ENCODE measurements around the gene DCAF6.

- no peak for TF ChIP-seq GATA3 (IDR thresholded peaks at IDR 0.05; ENCODE audit: low read depth, low read length)
- TF ChIP-seq GATA2 (IDR thresholded peaks at IDR 0.05; ENCODE audit: low read depth, low read length): no peak
Measured at GRCh38 chr1:167984886-167985489, 48.5 kb downstream of the DCAF6 start.
